GM18873 (cell line): ENCODE data around the gene RASA2.
"Not testable (repeated sequence)": the region's sequence is repeated elsewhere in the genome, so short reads cannot be mapped to it uniquely, and the experiment has no call there.

Experiments used
- ATAC-seq: cut with Tn5 transposase; IDR thresholded peaks from one replicate; pipeline ENCODE4 v1.9.1; 2021; ENCODE audit warnings: mild to moderate bottlenecking, moderate library complexity, moderate number of reproducible peaks; ENCODE audit not compliant: unreplicated experiment, low FRiP score

Gene RASA2

DNA sequence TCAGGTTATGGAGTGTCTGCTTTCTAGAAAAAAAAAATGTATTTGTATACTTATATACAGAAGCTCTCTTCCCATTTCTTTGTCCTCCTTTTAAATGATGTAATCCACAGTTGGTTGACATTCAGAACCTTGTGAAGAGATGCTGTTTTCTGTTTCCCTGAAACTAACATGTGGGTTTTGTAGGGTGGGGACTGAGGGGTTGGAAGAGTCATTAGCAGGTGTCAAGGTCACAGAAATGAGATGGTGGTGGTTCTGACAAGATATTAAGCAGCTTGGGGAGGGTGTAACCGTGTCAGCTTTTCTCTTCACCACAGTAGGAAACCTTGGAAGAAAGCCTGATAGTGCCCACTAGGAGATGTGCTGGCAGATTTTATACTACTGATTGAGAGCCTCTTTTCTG, 2.4 kb downstream of the RASA2 start:
- ATAC-seq, result no peak

GRCh38 chr3:141491081-141491480, 4.3 kb downstream of the RASA2 start:
- ATAC-seq, result no peak

- no peak for ATAC-seq
Observed at GRCh38 chr3:141491929-141492328, 5.1 kb downstream of the RASA2 start.

DNA sequence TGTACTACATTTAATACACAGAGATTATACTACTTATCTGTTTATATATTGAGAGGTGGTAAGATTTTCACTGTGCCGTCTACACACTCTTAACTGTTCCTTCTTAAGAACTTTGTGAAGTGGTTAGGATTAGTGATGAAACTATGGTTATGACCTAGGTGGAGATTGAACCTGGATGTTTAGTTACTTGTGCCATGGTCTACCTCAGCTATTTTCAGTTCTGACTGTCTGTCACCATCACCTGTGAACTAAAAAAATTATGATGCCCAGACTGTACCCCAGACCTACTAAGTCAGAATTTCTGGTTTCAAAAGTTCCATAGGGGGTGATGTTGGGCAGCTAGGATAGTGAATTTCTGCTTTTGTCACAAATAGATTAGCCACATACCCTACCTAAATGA, 6.4 kb downstream of the RASA2 start:
- ATAC-seq, result no peak

- ATAC-seq, result not testable (repeated sequence)
Observed at GRCh38 chr3:141497589-141497988, 10.8 kb downstream of the RASA2 start.

DNA sequence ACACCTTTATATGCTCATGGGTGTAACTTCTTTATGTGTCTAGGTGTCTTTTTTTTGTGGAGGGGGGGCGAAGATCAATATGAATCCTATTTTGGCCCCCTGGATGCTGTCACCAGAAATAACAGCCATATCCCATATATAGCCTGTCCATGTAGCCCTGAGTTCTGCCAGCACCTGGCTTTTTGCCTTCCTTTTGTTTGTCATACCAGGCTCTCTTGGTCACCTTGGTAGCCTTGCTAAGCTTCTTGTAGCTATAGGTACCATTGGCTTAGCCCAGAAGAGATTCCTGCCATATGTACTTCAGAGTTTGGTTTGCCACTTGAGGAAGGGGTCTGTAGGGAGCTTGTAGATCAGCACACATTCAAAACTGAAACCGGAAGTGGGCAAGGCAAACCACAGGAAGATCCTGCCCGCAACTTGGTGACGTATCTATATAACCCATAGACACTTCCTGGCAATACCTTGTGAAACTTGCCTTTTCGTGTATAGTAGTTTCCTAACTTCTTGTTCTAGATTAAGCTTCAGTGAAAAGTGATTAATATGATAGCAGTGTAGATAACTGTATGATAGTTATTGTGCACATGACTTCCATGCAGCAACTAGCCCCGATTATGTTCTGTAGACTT, 11.9 kb downstream of the RASA2 start:
- peak; percentile 87 for ATAC-seq

DNA sequence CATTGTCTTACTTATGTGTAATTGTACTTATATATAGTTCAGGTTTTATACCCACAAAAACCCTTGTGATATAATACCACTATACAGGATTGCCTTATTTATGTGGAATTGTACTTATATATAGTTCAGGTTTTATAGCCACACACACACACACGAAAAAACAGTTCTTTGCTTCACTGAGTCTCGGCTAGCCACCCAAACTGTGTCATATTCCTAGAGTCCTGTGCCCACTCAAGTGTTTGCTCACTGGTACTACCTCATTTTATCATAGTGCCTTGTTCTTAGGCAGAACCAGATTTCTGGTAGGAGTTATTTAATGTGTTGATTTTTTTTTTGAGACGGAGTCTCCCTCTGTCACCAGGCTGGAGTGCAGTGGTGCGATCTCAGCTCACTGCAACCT, 12.5 kb downstream of the RASA2 start:
- no peak for ATAC-seq

GRCh38 chr3:141499965-141500364, 13.1 kb downstream of the RASA2 start:
- ATAC-seq, result no peak

DNA sequence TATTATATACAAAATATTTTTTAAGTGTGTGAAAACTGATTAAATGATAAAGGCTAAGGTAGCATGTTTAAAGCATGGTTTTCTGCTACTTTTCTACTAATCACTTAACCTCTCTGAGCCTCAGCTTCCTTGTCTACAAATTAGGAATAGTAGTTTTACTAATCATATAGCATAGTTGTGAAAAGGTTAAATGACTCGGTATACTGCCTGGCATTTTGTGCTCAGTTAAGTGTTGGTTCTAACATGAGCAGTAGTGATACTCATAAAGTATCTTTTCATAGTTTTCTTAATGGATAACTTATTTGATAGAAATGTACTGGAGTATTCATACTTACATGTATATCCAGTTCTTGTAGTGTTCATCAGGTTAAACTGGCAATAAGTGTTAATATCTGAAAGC, 13.6 kb downstream of the RASA2 start:
- no peak for ATAC-seq

DNA sequence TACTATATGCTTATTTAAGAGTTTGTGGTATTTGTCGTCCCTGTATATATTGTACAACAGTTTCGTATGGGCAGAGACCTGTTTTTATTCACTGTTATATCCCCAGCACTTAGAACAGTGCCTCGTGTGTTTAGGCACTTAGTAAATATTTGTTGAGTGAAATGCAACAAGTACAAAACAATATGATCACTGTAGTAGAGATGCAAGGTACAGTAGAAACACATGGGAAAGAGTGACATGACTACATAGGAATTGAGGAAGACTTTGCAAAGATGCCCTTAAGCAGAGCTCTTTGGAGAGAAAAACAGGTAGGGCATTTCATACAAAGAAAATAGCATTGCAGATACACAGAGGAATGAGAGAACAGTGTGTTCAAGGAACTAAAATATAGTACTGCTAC, 18.3 kb downstream of the RASA2 start:
- ATAC-seq, result no peak

- ATAC-seq, result no peak
Observed at GRCh38 chr3:141506071-141506470, 19.2 kb downstream of the RASA2 start.

GRCh38 chr3:141507392-141508066, 20.7 kb downstream of the RASA2 start:
- no peak for ATAC-seq

- ATAC-seq, result no peak
Observed at GRCh38 chr3:141508067-141508436, 21.2 kb downstream of the RASA2 start.

DNA sequence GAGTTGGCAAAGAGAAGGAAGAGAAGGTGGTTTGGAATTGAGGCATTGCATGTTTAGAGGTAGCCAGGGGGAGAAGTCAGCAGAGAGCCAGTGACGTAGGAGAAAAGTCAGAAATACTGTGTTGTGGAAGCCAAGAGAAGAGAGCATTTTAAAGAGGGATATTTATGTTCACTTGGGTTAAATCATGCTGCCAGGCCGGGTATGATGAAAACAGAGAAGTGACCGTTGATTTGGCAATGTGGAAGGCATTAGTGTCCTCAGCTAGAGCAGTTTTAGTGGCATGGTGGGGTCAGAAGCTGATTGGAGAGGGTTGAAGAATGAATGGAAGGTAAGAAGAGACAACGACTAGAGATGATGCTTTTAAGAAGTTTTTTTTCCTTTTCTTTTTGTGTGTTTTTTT, 24.5 kb downstream of the RASA2 start:
- ATAC-seq, result no peak

GRCh38 chr3:141514382-141514781, 27.6 kb downstream of the RASA2 start:
- no peak for ATAC-seq

- ATAC-seq, result no peak
Observed at GRCh38 chr3:141519587-141519986, 32.8 kb downstream of the RASA2 start.

GRCh38 chr3:141521781-141522180, 35.0 kb downstream of the RASA2 start:
- ATAC-seq, result no peak

DNA sequence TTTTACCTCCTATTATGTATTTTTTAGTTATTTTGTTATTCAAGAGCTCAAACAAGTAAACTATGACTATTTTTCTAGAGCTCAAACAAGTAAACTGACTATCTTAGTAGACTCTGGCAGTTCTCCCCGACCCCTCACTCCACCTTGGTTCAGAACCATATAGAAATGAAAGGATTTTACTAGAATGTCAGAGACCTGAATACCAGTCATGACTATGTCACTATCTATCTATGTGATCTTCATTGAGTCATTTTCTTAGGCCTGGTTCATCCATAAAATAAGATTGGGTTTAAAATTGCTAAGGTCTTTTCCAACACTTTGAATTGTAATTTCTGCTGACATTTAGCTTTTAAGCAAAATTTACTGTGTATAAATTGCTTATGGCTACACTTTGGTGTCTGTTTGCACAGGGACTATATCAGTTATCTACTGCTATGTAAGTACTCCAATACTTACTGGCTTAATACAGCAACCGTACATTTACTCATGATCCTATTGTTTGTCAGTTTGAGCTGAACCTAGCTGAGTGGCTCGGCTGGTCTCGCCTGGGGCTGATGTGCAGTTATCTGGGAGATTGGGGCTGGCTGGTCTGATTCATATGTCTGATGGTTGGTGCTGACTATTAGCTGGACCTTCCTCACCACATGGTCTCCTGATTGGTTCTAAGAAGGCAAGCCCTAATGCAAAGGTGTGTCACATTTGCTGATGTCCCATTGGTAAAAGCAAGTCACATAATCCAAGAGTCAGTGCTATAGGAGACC, 37.0 kb downstream of the RASA2 start:
- no peak for ATAC-seq

GRCh38 chr3:141524988-141525387, 38.2 kb downstream of the RASA2 start:
- no peak for ATAC-seq

DNA sequence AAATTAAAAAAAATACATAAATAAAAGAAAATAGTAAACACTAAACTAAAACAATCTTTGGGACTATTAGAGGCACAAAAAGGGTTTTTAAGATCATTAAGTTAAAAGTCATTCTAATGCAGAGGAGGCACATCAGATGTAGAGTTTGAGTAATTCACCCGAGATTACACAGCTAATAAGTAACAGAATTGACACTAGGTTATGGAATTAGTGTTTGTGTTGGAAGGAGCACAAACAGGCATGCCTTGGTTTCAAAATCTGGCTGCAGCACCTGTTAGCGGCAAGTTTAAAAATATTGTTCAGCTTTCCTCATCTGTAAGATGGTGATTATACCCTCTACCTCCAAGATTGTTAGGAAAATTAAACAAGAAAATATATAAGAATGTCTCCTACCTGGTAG, 39.0 kb downstream of the RASA2 start:
- no peak for ATAC-seq

DNA sequence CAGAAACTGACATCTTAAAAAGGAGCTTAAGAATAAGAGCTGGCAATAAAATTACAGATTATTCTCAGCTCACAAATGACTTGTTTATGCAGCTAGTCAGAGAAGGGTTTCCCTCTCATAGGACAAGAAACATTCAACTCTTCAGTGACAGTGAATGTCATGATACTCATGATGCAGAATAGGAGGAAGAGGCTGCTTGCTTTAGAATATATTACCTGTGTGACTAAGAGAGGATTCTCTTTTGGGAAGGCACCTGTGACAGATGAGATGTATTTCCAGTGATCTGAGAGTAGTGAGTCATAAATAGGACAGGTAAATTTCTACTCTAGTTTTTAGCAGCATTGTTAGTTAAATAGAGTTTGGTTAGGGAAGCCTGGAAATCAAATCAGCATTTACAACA, 39.9 kb downstream of the RASA2 start:
- no peak for ATAC-seq

DNA sequence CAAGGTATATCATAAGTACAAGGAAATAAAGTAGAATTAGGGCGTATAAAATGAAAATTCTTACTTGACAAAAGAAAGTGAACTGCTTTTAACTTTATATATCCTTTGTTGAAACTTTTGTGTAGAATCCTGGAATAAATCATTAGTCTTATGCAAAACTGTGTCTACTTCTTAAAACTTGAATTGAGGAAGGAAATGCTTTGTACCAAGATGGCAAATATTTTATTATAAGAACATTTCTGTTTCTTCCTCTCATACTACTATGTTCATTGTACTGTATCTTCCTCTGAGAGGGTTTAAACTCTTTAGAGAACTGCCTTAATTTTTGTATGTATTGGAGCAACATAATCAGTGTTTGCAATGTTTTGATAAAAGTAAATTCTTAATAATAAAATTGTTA, 42.0 kb downstream of the RASA2 start:
- no peak for ATAC-seq
